ENCODE results near the gene SMIM31.

The SMIM31 gene

GRCh38 chr4:164789047-164789446, 35.1 kb downstream of the SMIM31 start:
- no peak for DNase-seq

GRCh38 chr4:164790249-164790648, 36.3 kb downstream of the SMIM31 start:
- DNase-seq, result no peak

GRCh38 chr4:164799410-164799809, 45.5 kb downstream of the SMIM31 start:
- no peak for DNase-seq

- no peak for DNase-seq
Measured at GRCh38 chr4:164800786-164801185, 46.9 kb downstream of the SMIM31 start.

GRCh38 chr4:164802301-164802901, 48.5 kb downstream of the SMIM31 start:
- no peak for DNase-seq

- no peak for DNase-seq
Measured at GRCh38 chr4:164803702-164804101, 49.8 kb downstream of the SMIM31 start.

GRCh38 chr4:164807611-164808010, 53.7 kb downstream of the SMIM31 start:
- DNase-seq, result no peak

GRCh38 chr4:164813554-164813953, 59.6 kb downstream of the SMIM31 start:
- no peak for DNase-seq

GRCh38 chr4:164815711-164816110, 61.8 kb downstream of the SMIM31 start:
- no peak for DNase-seq

- no peak for DNase-seq
Measured at GRCh38 chr4:164819366-164819765, 65.4 kb downstream of the SMIM31 start.

- DNase-seq, result no peak
Measured at GRCh38 chr4:164821711-164822110, 67.8 kb downstream of the SMIM31 start.

- DNase-seq, result no peak
Measured at GRCh38 chr4:164824581-164824980, 70.7 kb downstream of the SMIM31 start.

GRCh38 chr4:164828955-164829354, 75.0 kb downstream of the SMIM31 start:
- DNase-seq, result no peak

GRCh38 chr4:164846566-164846965, 92.6 kb downstream of the SMIM31 start:
- DNase-seq, result no peak

- DNase-seq, result no peak
Measured at GRCh38 chr4:164847016-164847415, 93.1 kb downstream of the SMIM31 start.

GRCh38 chr4:164847967-164848649, 94.2 kb downstream of the SMIM31 start:
- DNase-seq, result no peak

Measured in SIG-M5 (cell line).